GM18505 (cell line): Measurements from ENCODE around the gene RIF1.

Experiments
- ATAC-seq: cut with Tn5 transposase; IDR thresholded peaks from one replicate; pipeline ENCODE4 v1.9.1; 2021; ENCODE audit not compliant: unreplicated experiment
- POLR2A ChIP-seq: IDR thresholded peaks from 4 replicates; pipeline ENCODE4 v1.6.1; 2011; ENCODE audit warnings: borderline replicate concordance; ENCODE audit not compliant: insufficient read depth, insufficient read length; ENCODE audit errors: extremely low read depth

RIF1 gene

DNA sequence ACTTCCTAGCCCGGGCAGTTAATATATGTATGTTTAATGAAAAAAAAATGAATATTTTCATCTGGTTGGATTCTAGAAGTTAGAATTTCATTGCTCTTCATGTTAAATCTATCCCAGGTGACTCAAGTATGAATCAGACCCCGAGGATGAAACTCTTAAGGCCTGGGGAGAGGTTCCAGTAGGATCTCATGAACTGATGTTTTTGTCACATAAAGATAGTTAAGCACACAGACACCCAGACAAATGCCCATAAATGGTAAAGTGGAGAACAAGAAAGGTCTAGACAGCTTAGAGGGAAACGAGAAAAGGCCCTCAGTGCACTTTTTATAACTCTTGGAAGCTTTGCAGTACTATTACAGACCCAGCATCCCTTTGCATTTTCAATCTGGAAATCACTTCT lies 114.1 kb downstream of the RIF1 start:
- no peak for ATAC-seq
- TF ChIP-seq POLR2A = no peak

GRCh38 chr2:151525821-151526373 lies 116.2 kb downstream of the RIF1 start:
- no peak for TF ChIP-seq POLR2A
- ATAC-seq = no peak

- TF ChIP-seq POLR2A = no peak
- ATAC-seq = no peak
Observed at GRCh38 chr2:151526572-151527090, 116.9 kb downstream of the RIF1 start.
